HL-60 (cell line): ENCODE data around the gene SGO2.

Experiments
- DNase-seq, 2 experiments: peaks; one replicate each; pipeline ENCODE4 v3.0.0-alpha.2; 2010 to 2020; ENCODE audit warnings: low read depth in 1 of 2, low spot score in 1 of 2
- H3K27ac ChIP-seq: fragments of 250-450 bp; sonication (Bioruptor Pico); replicated peaks from 2 replicates; pipeline ENCODE4 v1.5.1; 2020; ENCODE audit warnings: mild to moderate bottlenecking, moderate library complexity
- H3K27me3 ChIP-seq: fragments of 250-450 bp; sonication (Bioruptor Pico); 2 replicates; pipeline ENCODE4 v1.5.1; 2021; ENCODE audit warnings: mild to moderate bottlenecking, moderate library complexity; ENCODE audit not compliant: insufficient read depth, poor library complexity, severe bottlenecking
- H3K4me3 ChIP-seq: replicated peaks from 2 replicates; pipeline ENCODE4 v1.5.1; 2011; ENCODE audit warnings: mild to moderate bottlenecking, control low read depth, low read length; ENCODE audit not compliant: insufficient read depth
- CTCF ChIP-seq: IDR thresholded peaks from one replicate; pipeline ENCODE4 v1.5.1; 2011; ENCODE audit warnings: low read length, control low read depth, inconsistent platforms; ENCODE audit not compliant: insufficient read depth
- GABPA ChIP-seq: IDR thresholded peaks from 2 replicates; pipeline ENCODE4 v1.6.1; 2012; ENCODE audit warnings: low read depth
- POLR2AphosphoS5 ChIP-seq: IDR thresholded peaks from 2 replicates; pipeline ENCODE4 v1.6.1; 2012; ENCODE audit warnings: low read depth
- REST ChIP-seq: IDR thresholded peaks from 2 replicates; pipeline ENCODE4 v1.6.1; 2012; ENCODE audit warnings: low read depth; ENCODE audit not compliant: insufficient replicate concordance
- SPI1 ChIP-seq: IDR thresholded peaks from 2 replicates; pipeline ENCODE4 v1.6.1; 2012; ENCODE audit warnings: low read depth, mild to moderate bottlenecking, borderline replicate concordance

SGO2 gene

GRCh38 chr2:200616656-200617055 lies 90.6 kb downstream of the SGO2 start:
- DNase-seq: no peak
- TF ChIP-seq SPI1 (no peak), GABPA (no peak), CTCF (no peak), POLR2AphosphoS5 (no peak), REST (no peak)

GRCh38 chr2:200617156-200618053 lies 91.4 kb downstream of the SGO2 start:
- H3K27ac ChIP-seq: no peak overlapping the region

More at GRCh38 chr2:200616656-200617055, 90.6 kb downstream of the SGO2 start:
- H3K4me3 ChIP-seq: no peak overlapping the region
- no peak overlapping the region for H3K27ac ChIP-seq
- H3K27me3 ChIP-seq: no peaks in the 10 kb centered on the region

GRCh38 chr2:200618054-200618419 lies 92.0 kb downstream of the SGO2 start:
- Histone ChIP-seq H3K4me3 (no peak overlapping the region), H3K27ac (0 out of 2 replicates have a peak overlapping the region, but pooled peaks have one; percentile 8), H3K27me3 (no peaks in the 10 kb centered on the region)
- no peak for DNase-seq
- TF ChIP-seq POLR2AphosphoS5 (no peak), REST (no peak), GABPA (no peak), SPI1 (no peak), CTCF (no peak)

More at GRCh38 chr2:200617156-200618053, 91.4 kb downstream of the SGO2 start:
- Histone ChIP-seq H3K4me3 (no peak overlapping the region), H3K27me3 (no peaks in the 10 kb centered on the region)
- DNase-seq: no peak
- 0 out of 2 replicates have a peak, but pooled peaks have one; percentile 35 for TF ChIP-seq SPI1
- no peak for TF ChIP-seq CTCF
